ENCODE data around the gene SMARCE1.

- TF ChIP-seq CTCF (IDR thresholded peaks at IDR 0.05; ENCODE audit: low read length) (no peak), EZH2 (IDR thresholded peaks at IDR 0.05; ENCODE audit: borderline replicate concordance, low read length) (no peak)
These were observed 39.5 kb downstream of the SMARCE1 start for GRCh38 chr17:40608061-40608581.

Data from OCI-LY1 (cell line).